HG03354 (cell line): ENCODE results near the gene RNPEPL1.

Source experiments
- ATAC-seq: cut with Tn5 transposase; IDR thresholded peaks from one replicate; pipeline ENCODE4 v1.9.1; 2021; ENCODE audit warnings: mild to moderate bottlenecking; ENCODE audit not compliant: unreplicated experiment, poor library complexity, severe bottlenecking

RNPEPL1 gene

GRCh38 chr2:240586919-240587800 lies 18.9 kb downstream of the RNPEPL1 start:
- ATAC-seq = peak; percentile 4

- no peak for ATAC-seq
Observed at GRCh38 chr2:240588006-240588655, 19.8 kb downstream of the RNPEPL1 start.

GRCh38 chr2:240588669-240589068 lies 20.4 kb downstream of the RNPEPL1 start:
- ATAC-seq = no peak

GRCh38 chr2:240589375-240589774 lies 21.1 kb downstream of the RNPEPL1 start:
- ATAC-seq = no peak

- ATAC-seq = no peak
Observed at GRCh38 chr2:240589850-240590525, 21.7 kb downstream of the RNPEPL1 start.

- ATAC-seq = no peak
Observed at GRCh38 chr2:240590681-240591111, 22.4 kb downstream of the RNPEPL1 start.

GRCh38 chr2:240591226-240591625 lies 22.9 kb downstream of the RNPEPL1 start:
- ATAC-seq = no peak

- ATAC-seq = no peak
Observed at GRCh38 chr2:240591784-240592183, 23.5 kb downstream of the RNPEPL1 start.

GRCh38 chr2:240593026-240593702 lies 24.9 kb downstream of the RNPEPL1 start:
- ATAC-seq = no peak

- ATAC-seq = no peak
Observed at GRCh38 chr2:240593703-240594451, 25.6 kb downstream of the RNPEPL1 start.

GRCh38 chr2:240594511-240595380 lies 26.5 kb downstream of the RNPEPL1 start:
- ATAC-seq = no peak

- no peak for ATAC-seq
Observed at GRCh38 chr2:240595381-240596079, 27.2 kb downstream of the RNPEPL1 start.

- no peak for ATAC-seq
Observed at GRCh38 chr2:240596080-240596460, 27.8 kb downstream of the RNPEPL1 start.

GRCh38 chr2:240596491-240596931 lies 28.2 kb downstream of the RNPEPL1 start:
- ATAC-seq = no peak

GRCh38 chr2:240597054-240597418 lies 28.8 kb downstream of the RNPEPL1 start:
- no peak for ATAC-seq

GRCh38 chr2:240597419-240598181 lies 29.3 kb downstream of the RNPEPL1 start:
- no peak for ATAC-seq

- no peak for ATAC-seq
Observed at GRCh38 chr2:240598311-240598911, 30.1 kb downstream of the RNPEPL1 start.
